ENCODE data around the gene CDC73.

The CDC73 gene

GRCh38 chr1:193121616-193122593, at the start of gene CDC73:
Gene CDC73 (plus strand): TSS chr1:193122031. CDS start chr1:193122201, 170 bp downstream.
- DNase-seq (ENCODE audit: insufficient read length, low spot score) = peak; percentile 91
- peak; percentile 97 for FAIRE-seq

- DNase-seq (ENCODE audit: insufficient read length, low spot score) (no peak), FAIRE-seq (no peak)
Observed at GRCh38 chr1:193077991-193078390, 43.8 kb upstream of the CDC73 start.

GRCh38 chr1:193079187-193079586, 42.6 kb upstream of the CDC73 start:
- DNase-seq (ENCODE audit: insufficient read length, low spot score) (no peak), FAIRE-seq (no peak)

DNA sequence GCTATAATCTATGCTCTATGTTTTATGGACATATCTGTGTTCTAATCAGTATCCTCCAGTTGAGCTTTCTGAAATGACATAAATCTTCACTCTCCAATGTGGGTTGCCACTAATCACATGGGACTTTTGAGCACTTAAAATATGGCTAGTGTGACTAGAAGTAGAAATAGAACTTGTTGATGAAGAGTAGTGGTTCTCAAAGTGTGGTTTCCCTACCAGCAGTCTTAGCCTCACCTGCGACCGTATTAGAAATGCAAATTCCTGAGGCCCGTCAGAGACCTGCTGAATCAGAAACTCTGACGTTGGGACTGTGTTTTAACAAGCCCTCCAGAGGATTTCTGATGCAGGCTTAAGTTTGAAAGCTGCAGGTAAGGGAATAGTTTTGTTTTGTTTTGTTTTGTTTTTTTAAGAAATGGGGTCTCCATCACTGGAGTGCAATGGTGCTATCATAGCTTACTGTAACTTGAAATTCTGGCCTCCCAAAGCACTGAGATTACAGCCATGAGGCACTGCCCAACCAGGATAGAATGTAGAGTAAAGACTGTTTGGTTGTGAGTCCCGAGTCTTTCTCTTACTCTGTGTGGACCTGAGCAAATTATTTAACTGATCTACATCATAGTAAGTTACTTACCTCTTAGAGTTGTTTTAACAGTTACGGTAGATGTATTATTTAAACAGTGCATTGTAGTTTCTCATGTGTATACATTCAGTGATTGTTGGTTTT, 38.3 kb upstream of the CDC73 start:
- FAIRE-seq (no peak), DNase-seq (ENCODE audit: insufficient read length, low spot score) (no peak)

DNA sequence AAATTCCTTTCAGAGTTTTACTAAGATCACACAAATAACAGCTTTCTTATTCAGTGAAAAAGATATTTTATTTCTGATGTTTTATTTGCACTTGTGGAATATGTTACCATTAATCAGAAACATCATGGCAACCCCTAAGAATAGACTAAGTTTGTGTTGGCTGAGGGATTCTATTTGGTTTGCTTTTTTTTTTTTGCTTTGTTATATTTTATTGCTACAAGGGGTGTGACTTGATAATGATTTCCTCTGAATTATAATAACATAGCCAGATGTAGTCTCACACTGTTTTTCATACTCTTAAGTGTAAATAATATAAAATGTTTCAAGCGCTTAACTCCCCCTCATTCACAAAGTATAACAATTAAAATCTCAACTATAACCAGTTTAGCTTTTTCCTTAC, 36.6 kb upstream of the CDC73 start:
- FAIRE-seq (no peak), DNase-seq (ENCODE audit: insufficient read length, low spot score) (no peak)

DNA sequence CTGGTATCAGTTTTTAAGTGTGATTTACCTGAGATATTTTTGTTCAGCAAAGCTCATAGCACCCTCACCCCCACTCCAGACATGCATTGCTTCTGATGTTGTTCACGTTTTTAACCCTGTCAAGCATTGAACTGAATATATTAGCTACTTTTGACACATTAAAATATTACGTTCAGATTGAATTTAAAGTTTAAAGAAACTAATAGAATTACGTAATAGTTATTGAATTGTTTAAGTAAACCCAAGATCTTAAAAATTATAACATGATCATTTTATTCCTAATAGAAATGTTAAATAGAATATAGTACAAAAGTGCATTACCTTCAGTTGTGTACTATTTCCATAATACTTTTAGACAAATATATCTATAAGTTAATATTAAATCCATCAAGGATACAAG, 35.5 kb upstream of the CDC73 start:
- FAIRE-seq = no peak
- DNase-seq (ENCODE audit: insufficient read length, low spot score) = no peak

GRCh38 chr1:193087893-193088292, 33.9 kb upstream of the CDC73 start:
- FAIRE-seq = no peak
- no peak for DNase-seq (ENCODE audit: insufficient read length, low spot score)

DNA sequence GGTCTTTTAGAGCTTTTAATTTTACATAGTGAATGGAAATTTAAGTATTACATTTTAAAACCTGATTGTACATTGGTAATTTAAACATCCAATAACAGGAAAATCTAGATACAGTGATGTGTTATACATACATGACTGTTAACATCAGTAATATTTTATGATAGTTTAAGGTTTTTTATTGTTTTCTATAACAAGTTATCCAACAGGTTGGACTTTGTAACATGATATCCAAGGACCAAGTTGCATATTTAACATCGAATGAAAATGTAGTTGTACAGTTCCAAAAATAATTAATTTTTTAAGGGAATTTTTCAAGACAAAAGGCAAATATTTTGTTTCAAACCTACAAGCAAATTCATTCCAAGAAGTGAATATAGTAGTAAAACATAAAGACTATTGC, 31.0 kb upstream of the CDC73 start:
- no peak for FAIRE-seq

GRCh38 chr1:193094112-193094511, 27.7 kb upstream of the CDC73 start:
- DNase-seq (ENCODE audit: insufficient read length, low spot score) (no peak), FAIRE-seq (no peak)

More for the DNA sequence above, 31.0 kb upstream of the CDC73 start:
- no peak for DNase-seq (ENCODE audit: insufficient read length, low spot score)

DNA sequence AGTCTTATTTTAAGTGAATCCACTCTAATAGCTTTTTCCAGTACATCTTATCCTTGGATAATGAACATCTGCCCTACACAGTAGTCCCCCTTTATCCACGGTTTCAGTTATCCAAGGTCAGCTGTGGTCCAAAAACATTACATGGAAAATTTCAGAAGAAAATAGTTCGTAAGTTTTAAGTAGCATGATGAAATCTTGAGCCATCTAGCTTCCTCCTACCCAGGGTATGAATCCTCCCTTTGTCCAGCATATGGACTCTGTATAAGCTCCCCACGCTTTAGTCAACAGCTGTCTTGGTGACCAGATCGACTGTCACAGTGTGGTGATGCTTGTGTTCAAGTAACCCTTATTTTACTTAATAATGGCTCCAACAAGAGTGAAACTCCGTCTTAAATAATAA, 19.2 kb upstream of the CDC73 start:
- FAIRE-seq = no peak
- DNase-seq (ENCODE audit: insufficient read length, low spot score) = no peak

- DNase-seq (ENCODE audit: insufficient read length, low spot score) (no peak), FAIRE-seq (no peak)
Observed at GRCh38 chr1:193103759-193104501, 17.9 kb upstream of the CDC73 start.

DNA sequence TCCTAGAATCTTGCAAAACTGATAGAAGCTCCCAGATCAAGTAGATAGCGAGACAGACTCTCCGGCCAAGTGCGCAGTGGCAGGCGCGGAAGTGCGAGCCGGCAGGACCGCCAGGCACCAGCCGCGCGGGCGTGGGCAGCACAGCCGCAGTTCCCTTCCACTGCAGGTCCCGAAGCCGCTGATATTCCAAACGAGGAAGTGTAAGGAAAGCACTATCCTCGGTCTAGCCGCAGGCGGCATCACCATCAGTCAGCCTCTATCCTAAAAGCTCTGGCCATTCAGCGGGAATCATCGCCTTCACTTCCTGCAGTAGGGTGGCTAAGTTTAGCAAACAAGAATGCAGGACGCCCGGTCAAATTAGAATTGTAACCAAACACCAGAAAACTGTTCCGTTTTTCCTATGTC, 17.3 kb upstream of the CDC73 start:
- peak; percentile 41 for DNase-seq (ENCODE audit: insufficient read length, low spot score)
- FAIRE-seq = no peak

DNA sequence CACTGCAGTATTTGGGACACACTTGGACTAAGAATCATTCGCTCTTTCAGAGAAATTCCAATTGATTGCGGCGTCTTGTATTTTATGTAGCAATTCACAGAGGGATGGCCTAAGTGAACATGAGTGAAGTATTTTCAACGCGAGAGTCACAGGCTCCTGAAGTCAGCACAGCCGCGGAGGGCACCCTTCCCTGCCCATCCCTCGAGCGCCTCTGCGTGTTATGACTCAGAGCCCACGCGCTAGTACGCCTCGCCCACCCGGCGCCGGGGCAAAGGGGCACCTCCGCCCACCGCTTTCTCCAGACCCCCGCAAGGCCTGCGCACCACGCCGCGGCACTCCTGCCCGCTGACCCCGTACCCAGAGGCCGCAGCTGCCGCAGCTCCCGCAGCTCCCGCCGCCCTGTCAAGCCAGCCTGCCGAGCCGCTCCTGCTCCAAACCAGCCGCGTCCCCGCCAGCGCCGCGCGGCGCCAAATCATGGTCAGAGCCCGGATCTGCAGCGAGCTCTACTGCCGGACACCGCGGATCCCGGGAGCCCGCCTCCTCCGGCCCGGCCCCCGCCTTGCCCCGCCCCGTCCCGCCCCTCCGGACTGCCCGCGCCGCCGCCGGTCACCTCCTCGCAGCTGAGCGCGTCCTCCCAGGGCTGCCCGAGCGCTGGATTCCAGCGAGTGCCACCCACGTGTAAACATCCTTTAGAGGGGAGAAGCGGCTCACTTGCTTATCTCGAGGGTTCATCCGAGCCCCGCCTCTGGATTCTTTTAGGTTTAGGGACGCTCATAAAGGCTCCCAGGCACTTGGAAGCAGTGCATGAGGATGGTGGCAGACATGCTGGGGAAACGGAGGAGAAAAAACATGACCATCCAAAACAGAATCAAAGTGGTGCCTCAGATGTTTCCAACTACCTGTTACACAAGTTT, 16.7 kb upstream of the CDC73 start, which contains the start of gene GLRX2:
Gene GLRX2 (minus strand): TSS at position 508 of the 914 bp plus-strand sequence. CDS start 32 bp downstream, at position 476.
- DNase-seq (ENCODE audit: insufficient read length, low spot score) (peak; percentile 83), FAIRE-seq (no peak)

- DNase-seq (ENCODE audit: insufficient read length, low spot score) = no peak
Observed at GRCh38 chr1:193105821-193106177, 16.0 kb upstream of the CDC73 start.

DNA sequence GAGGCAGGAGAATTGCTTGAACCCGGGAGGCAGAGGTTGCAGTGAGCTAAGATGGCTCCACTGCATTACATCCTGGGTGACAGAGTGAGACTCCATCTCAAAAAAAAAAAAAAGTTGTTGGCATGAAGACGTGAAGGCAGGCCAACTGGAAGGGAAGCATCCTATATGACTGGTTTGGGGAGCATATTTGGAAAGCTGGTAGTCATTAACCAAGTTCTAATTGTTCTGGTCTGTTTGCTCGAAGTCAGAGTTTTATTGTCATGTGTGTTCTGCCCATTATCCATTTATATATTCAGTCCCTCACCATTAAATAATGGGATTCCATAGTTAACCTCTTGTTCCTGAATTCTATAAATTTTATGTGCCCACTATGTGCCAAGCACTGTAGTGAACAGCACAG, 13.4 kb upstream of the CDC73 start:
- DNase-seq (ENCODE audit: insufficient read length, low spot score) (no peak), FAIRE-seq (no peak)

More at GRCh38 chr1:193105821-193106177, 16.0 kb upstream of the CDC73 start:
- FAIRE-seq = no peak

GRCh38 chr1:193109619-193110018, 12.2 kb upstream of the CDC73 start:
- FAIRE-seq = no peak
- DNase-seq (ENCODE audit: insufficient read length, low spot score) = no peak

DNA sequence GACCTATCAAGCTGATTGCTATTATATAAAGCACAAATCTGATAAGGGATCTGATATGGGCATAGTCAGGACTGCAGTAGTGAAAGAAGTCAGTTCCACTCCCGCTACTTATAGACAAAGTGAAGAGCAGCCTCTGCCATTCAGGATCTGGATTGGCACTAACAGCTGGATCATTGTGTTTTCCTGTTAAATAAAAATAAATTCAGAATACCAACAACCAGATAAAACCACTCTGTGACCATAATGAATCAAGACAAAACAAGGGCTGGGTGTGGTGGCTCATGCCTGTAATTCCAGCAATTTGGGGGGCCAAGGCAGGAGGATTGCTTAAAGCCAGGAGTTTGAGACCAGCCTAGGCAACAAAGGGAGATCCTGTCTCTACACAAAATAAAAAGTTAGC, 11.6 kb upstream of the CDC73 start:
- no peak for DNase-seq (ENCODE audit: insufficient read length, low spot score)
- FAIRE-seq = no peak

- DNase-seq (ENCODE audit: insufficient read length, low spot score) (no peak), FAIRE-seq (no peak)
Observed at GRCh38 chr1:193110864-193111263, 11.0 kb upstream of the CDC73 start.

DNA sequence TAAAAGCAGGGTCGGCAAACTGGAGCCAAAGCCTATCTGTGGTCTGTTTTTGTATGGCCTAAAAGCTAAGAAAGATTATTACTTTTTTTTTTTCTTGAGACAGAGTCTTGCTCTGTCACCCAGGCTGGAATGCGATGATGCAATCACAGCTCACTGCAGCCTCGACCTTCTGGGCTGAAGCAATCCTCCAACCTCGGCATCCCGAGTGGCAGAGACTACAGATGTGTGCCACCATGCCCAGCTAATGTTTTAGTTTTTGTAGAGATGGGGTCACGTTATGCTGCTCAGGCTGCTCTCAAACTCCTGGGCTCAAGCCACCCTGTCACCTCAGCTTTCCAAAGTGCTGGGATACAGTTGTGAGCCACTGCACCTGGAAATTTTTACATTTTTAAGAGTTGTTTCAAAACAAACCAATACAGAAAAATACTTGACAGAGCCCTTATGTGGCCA, 10.2 kb upstream of the CDC73 start:
- no peak for DNase-seq (ENCODE audit: insufficient read length, low spot score)
- no peak for FAIRE-seq

Data from HTR-8/SVneo (cell line).